ENCODE measurements around the gene KMT5C.

The KMT5C gene

GRCh38 chr19:55373993-55374757 is 34.5 kb downstream of the KMT5C start:
- POLR2A ChIA-PET (ENCODE audit: low non-redundant PET) = no interaction called here
- TF ChIP-seq, protein P1, sequence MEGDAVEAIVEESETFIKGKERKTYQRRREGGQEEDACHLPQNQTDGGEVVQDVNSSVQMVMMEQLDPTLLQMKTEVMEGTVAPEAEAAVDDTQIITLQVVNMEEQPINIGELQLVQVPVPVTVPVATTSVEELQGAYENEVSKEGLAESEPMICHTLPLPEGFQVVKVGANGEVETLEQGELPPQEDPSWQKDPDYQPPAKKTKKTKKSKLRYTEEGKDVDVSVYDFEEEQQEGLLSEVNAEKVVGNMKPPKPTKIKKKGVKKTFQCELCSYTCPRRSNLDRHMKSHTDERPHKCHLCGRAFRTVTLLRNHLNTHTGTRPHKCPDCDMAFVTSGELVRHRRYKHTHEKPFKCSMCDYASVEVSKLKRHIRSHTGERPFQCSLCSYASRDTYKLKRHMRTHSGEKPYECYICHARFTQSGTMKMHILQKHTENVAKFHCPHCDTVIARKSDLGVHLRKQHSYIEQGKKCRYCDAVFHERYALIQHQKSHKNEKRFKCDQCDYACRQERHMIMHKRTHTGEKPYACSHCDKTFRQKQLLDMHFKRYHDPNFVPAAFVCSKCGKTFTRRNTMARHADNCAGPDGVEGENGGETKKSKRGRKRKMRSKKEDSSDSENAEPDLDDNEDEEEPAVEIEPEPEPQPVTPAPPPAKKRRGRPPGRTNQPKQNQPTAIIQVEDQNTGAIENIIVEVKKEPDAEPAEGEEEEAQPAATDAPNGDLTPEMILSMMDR (conservative IDR thresholded peaks at IDR 0.05; ENCODE audit: low read depth) = no peak
- no peak for DNase-seq (ENCODE audit: low spot score)
- H3K27ac ChIP-seq = peak overlapping the region; percentile 28; the same call in 1 of the 2 replicates
- CTCF ChIA-PET = no interaction called here

DNA sequence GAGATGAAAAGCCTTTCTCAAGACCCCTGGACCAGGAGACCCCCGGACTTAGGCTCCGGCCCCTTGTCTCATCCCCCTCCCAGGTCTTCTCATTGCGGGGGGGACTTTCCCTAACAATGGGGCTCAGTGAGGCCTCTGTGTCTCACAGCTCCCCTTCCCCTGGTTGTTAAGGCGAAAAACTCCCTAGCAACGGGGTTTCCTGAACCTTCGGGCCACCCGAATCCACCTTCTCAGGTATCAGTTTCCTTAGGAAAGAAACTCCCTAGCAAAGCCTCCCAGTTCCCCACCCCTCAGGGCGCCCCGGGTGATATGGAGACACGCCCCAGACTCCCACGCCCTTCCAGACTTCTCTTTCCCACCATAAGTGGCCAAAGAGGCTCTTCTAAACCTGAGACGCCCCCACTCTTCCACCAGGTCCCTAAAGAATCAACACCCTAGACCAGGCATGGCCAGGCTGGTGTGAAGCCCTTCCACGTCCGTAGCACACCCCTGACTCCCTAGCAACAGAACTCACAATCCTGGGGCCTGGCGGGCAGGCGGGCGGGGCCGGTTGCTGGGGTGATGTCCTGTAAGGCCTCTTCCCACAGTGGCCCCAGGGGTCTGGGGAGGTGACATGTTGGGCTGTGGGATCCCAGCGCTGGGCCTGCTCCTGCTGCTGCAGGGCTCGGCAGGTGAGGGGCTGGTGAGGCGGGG is 36.7 kb downstream of the KMT5C start, which contains the start of gene TMEM190:
TSS of gene TMEM190 (plus strand) at position 586 of the 693 bp plus-strand sequence. CDS start at position 614, 28 bp downstream.
- CTCF ChIA-PET = interaction anchor here (0.6 to 1.3 kb wide), 4 partner anchors 49 to 91 kb away, joined by 3 to 5 read pairs (median 4); no protein-coding TSS in a partner anchor
- TF ChIP-seq, protein P1 (conservative IDR thresholded peaks at IDR 0.05; ENCODE audit: low read depth) = no peak
- POLR2A ChIA-PET (ENCODE audit: low non-redundant PET) = interaction anchor here (0.7 kb wide), 1 partner anchor 79 kb away, joined by 6 read pairs; no protein-coding TSS in a partner anchor
- 0 out of 2 replicates have a peak within 1 kb of the TSS, but pooled peaks have one; percentile 7 for H3K27ac ChIP-seq
- no peak for DNase-seq (ENCODE audit: low spot score)

DNA sequence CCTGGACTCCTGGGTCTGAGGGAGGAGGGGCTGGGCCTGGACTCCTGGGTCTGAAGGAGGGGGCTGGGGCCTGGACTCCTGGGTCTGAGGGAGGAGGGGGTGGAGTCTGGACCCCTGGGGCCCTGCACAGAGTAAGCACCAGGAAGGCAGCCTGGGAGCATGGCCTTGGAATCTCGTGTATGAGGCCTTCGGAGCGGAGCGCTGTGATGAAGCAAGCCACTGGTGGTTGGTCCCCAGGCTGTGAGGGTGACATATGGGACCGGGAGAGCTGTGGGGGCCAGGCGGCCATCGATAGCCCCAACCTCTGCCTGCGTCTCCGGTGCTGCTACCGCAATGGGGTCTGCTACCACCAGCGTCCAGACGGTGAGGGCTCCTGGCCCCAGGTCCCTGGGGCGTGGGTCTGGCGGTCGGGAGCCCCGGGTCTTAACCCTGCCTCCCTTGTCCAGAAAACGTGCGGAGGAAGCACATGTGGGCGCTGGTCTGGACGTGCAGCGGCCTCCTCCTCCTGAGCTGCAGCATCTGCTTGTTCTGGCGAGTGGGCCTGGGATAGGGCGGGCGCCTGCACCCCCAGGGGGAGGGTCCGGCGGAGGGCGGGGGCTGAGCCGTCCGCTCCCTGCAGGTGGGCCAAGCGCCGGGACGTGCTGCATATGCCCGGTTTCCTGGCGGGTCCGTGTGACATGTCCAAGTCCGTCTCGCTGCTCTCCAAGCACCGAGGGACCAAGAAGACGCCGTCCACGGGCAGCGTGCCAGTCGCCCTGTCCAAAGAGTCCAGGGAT is 37.9 kb downstream of the KMT5C start:
- no peak overlapping the region for H3K27ac ChIP-seq
- ChIA-PET CTCF (interaction anchor here (1.1 kb wide), 1 partner anchor 75 kb away, joined by 3 read pairs; no protein-coding TSS in a partner anchor), POLR2A (ENCODE audit: low non-redundant PET) (no interaction called here)
- DNase-seq (ENCODE audit: low spot score) = no peak
- TF ChIP-seq, protein P1 (conservative IDR thresholded peaks at IDR 0.05; ENCODE audit: low read depth) = no peak

- ChIA-PET CTCF (no interaction called here), POLR2A (ENCODE audit: low non-redundant PET) (no interaction called here)
- no peak for DNase-seq (ENCODE audit: low spot score)
- TF ChIP-seq, protein P1 (conservative IDR thresholded peaks at IDR 0.05; ENCODE audit: low read depth) = no peak
- peak overlapping the region; percentile 37 for H3K27ac ChIP-seq
Measured at GRCh38 chr19:55379174-55379573, 39.5 kb downstream of the KMT5C start.

GRCh38 chr19:55382013-55382412 is 42.3 kb downstream of the KMT5C start:
- CTCF ChIA-PET = no interaction called here
- DNase-seq (ENCODE audit: low spot score) = no peak
- H3K27ac ChIP-seq = no peak overlapping the region
- POLR2A ChIA-PET (ENCODE audit: low non-redundant PET) = no interaction called here
- TF ChIP-seq, protein P1 (conservative IDR thresholded peaks at IDR 0.05; ENCODE audit: low read depth) = no peak

All from RWPE1 (cell line).